Liver (tissue), 3 donors: ENCODE results near the gene TEX48.

Source experiments
- EGR1 ChIP-seq, 2 donors: IDR thresholded peaks; 2 replicates each; pipeline ENCODE4 v1.6.1; 2016 to 2018; ENCODE audit warnings: antibody characterized with exemption in 2 of 2, low read depth in 2 of 2
- FOXA1 ChIP-seq: IDR thresholded peaks from 2 replicates; pipeline ENCODE4 v1.6.1; 2016; ENCODE audit warnings: antibody characterized with exemption
- GABPA ChIP-seq, 2 donors: IDR thresholded peaks in 1 of 2; conservative IDR thresholded peaks in 1 of 2; 2 replicates each; pipeline ENCODE4 v1.6.1; 2016; ENCODE audit warnings: antibody characterized with exemption in 2 of 2, mild to moderate bottlenecking in 1 of 2, moderate library complexity in 1 of 2
- JUND ChIP-seq, 2 donors: IDR thresholded peaks; 2 replicates each; pipeline ENCODE4 v1.6.1; 2016; ENCODE audit warnings: antibody characterized with exemption in 2 of 2
- NR2F2 ChIP-seq: IDR thresholded peaks from 2 replicates; pipeline ENCODE4 v1.6.1; 2016; ENCODE audit warnings: antibody characterized with exemption
- RAD21 ChIP-seq, 2 donors: IDR thresholded peaks; 2 replicates each; pipeline ENCODE4 v1.6.1; 2016; ENCODE audit warnings: antibody characterized with exemption in 2 of 2, mild to moderate bottlenecking in 2 of 2
- RXRA ChIP-seq, 2 donors: IDR thresholded peaks; 2 replicates each; pipeline ENCODE4 v1.6.1; 2017 to 2018; ENCODE audit warnings: antibody characterized with exemption in 2 of 2, mild to moderate bottlenecking in 1 of 2
- SP1 ChIP-seq: IDR thresholded peaks from 2 replicates; pipeline ENCODE4 v1.6.1; 2018; ENCODE audit warnings: antibody characterized with exemption, mild to moderate bottlenecking
- TAF1 ChIP-seq: conservative IDR thresholded peaks from 2 replicates; pipeline ENCODE4 v1.6.1; 2016; ENCODE audit warnings: antibody characterized with exemption, mild to moderate bottlenecking
- YY1 ChIP-seq: IDR thresholded peaks from 2 replicates; pipeline ENCODE4 v1.6.1; 2016; ENCODE audit warnings: antibody characterized with exemption, mild to moderate bottlenecking
- TF ChIP-seq, protein P1 (sequence below): fragments of 150-350 bp; IDR thresholded peaks from 2 replicates; pipeline ENCODE4 v1.5.1; 2017; ENCODE audit warnings: improper control_type of control experiment, low read depth, low read length; ENCODE audit not compliant: missing input control
- TF ChIP-seq, protein P2 (sequence below): IDR thresholded peaks from 2 replicates; pipeline ENCODE4 v1.6.1; 2016; ENCODE audit warnings: antibody characterized with exemption
- TF ChIP-seq, protein P3 (sequence below): IDR thresholded peaks from 2 replicates; pipeline ENCODE4 v1.6.1; 2016; ENCODE audit warnings: antibody characterized with exemption, mild to moderate bottlenecking
- TF ChIP-seq, protein P4 (sequence below): IDR thresholded peaks from 2 replicates; pipeline ENCODE4 v1.6.1; 2016; ENCODE audit warnings: antibody characterized with exemption
- donor health status: healthy.
- donor health status: healthy.

DNA sequence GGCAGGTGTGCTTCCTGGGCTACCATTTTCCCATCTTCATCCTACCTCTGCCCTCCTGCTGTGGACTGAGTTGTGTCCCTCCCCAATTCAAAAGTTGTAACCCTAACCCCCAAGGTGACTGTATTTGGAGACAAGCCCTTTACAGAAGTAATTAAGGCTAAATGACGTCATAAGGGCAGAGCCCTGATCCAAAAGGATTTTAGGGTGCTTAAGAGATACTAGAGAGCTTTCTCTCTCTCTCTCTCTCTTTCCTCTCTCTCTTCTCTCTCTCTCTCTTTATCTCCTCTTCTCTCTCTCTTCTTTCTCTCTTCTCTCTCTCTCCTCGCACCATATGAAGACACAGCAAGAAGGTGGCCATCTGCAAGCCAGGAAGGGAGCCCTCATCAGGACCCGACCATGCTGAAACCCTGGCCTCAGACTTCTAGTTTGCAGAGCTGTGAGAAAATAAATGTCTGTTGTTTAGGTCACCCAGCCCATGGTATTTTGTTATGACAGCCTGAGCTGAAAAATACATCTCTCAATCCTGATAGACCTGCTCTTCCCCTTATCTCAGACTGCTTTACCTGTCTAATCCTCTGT lies 36.0 kb upstream of the TEX48 start:
- no peak for TF ChIP-seq GABPA (IDR thresholded peaks at IDR 0.05 in 1 of 2, conservative IDR thresholded peaks at IDR 0.05 in 1 of 2)
- TF ChIP-seq, protein P1, sequence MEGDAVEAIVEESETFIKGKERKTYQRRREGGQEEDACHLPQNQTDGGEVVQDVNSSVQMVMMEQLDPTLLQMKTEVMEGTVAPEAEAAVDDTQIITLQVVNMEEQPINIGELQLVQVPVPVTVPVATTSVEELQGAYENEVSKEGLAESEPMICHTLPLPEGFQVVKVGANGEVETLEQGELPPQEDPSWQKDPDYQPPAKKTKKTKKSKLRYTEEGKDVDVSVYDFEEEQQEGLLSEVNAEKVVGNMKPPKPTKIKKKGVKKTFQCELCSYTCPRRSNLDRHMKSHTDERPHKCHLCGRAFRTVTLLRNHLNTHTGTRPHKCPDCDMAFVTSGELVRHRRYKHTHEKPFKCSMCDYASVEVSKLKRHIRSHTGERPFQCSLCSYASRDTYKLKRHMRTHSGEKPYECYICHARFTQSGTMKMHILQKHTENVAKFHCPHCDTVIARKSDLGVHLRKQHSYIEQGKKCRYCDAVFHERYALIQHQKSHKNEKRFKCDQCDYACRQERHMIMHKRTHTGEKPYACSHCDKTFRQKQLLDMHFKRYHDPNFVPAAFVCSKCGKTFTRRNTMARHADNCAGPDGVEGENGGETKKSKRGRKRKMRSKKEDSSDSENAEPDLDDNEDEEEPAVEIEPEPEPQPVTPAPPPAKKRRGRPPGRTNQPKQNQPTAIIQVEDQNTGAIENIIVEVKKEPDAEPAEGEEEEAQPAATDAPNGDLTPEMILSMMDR, result no peak
- TF ChIP-seq RAD21 (IDR thresholded peaks at IDR 0.05), result no peak
- no peak for TF ChIP-seq FOXA1
- TF ChIP-seq YY1, result no peak
- TF ChIP-seq, protein P2, sequence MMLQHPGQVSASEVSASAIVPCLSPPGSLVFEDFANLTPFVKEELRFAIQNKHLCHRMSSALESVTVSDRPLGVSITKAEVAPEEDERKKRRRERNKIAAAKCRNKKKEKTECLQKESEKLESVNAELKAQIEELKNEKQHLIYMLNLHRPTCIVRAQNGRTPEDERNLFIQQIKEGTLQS, result no peak
- TF ChIP-seq, protein P3, sequence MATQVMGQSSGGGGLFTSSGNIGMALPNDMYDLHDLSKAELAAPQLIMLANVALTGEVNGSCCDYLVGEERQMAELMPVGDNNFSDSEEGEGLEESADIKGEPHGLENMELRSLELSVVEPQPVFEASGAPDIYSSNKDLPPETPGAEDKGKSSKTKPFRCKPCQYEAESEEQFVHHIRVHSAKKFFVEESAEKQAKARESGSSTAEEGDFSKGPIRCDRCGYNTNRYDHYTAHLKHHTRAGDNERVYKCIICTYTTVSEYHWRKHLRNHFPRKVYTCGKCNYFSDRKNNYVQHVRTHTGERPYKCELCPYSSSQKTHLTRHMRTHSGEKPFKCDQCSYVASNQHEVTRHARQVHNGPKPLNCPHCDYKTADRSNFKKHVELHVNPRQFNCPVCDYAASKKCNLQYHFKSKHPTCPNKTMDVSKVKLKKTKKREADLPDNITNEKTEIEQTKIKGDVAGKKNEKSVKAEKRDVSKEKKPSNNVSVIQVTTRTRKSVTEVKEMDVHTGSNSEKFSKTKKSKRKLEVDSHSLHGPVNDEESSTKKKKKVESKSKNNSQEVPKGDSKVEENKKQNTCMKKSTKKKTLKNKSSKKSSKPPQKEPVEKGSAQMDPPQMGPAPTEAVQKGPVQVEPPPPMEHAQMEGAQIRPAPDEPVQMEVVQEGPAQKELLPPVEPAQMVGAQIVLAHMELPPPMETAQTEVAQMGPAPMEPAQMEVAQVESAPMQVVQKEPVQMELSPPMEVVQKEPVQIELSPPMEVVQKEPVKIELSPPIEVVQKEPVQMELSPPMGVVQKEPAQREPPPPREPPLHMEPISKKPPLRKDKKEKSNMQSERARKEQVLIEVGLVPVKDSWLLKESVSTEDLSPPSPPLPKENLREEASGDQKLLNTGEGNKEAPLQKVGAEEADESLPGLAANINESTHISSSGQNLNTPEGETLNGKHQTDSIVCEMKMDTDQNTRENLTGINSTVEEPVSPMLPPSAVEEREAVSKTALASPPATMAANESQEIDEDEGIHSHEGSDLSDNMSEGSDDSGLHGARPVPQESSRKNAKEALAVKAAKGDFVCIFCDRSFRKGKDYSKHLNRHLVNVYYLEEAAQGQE, result no peak
- TF ChIP-seq SP1, result no peak
- no peak for TF ChIP-seq RXRA (IDR thresholded peaks at IDR 0.05)
- TF ChIP-seq TAF1, result no peak
- no peak for TF ChIP-seq JUND (IDR thresholded peaks at IDR 0.05)
- no peak for TF ChIP-seq EGR1 (IDR thresholded peaks at IDR 0.05; ENCODE audit: low read depth in 2 of 2)
- TF ChIP-seq NR2F2, result no peak
- TF ChIP-seq, protein P4, sequence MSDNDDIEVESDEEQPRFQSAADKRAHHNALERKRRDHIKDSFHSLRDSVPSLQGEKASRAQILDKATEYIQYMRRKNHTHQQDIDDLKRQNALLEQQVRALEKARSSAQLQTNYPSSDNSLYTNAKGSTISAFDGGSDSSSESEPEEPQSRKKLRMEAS, result no peak
